GM18951 (cell line): ENCODE results near the gene ADCY2.

Experiments
- POLR2A ChIP-seq: IDR thresholded peaks from 4 replicates; pipeline ENCODE4 v1.6.1; 2011; ENCODE audit warnings: mild to moderate bottlenecking; ENCODE audit not compliant: insufficient read length, insufficient read depth; ENCODE audit errors: extremely low read depth
- in situ Hi-C: fragments of 300-500 bp; cut with MboI; formaldehyde crosslinking; loops from one replicate; pipeline ENCODE4 v1.12.0; 2022; ENCODE audit warnings: low sequenced_read_pairs, mixed read lengths, inconsistent platforms; ENCODE audit not compliant: unreplicated experiment

The ADCY2 gene

DNA sequence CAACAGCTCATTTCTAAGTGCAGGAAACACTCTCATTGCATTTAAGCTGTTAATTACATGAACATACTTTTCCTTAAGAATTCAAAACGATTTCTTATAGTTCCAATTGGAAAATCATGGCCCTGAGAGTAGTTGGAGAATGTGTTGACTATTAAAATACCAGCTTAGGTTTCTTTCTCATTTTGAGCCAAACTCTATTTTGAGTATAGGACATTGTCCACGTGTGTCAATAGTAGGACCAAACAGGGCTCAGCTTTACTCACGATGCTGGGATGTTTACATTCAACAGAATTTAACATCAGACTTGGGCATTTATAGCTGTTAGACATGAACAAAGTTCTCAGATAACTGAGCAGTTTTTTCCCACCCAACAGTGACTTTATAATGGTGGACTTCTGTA lies 39.6 kb downstream of the ADCY2 start:
- in situ Hi-C loops, result no loop called here

DNA sequence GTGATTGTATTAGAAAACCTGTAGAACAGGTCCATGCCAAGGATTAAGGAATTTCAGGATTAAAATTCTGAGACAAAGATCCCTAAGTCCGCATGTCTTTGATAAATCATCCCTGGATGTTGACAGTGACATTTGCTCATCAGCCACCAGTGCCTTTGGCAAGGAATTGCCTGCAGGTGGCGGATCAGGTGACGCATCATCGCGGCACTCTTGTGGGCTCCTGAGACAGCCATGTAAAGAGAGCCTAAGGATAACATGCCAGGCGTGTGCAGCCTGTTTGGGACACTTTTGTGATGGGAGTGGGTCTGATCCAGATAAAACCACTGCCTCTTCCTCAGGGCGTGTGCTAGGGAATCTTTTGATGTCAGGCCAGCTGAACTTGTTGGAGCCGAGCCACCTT lies 40.6 kb downstream of the ADCY2 start:
- in situ Hi-C loops, result no loop called here
- TF ChIP-seq POLR2A, result no peak

More for the DNA sequence above, 39.6 kb downstream of the ADCY2 start:
- no peak for TF ChIP-seq POLR2A

DNA sequence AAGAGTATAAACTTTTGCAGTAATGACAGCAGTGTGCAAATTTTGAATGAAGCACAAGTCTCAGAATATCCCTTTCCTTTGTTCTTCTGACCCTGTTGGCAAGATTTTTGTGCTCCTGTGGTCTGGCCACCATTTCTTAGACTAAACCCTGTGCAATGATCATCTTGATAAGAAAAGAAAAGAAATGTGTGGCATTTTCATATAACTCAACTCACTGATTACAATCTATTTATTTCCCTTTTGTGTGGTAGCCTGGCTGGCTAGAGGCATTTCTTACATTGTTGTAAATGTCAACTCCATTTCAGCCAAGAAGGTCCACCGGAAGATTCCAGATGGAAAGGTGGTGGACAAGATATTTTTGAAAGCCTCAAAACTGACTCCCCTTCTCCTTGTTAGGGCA lies 41.9 kb downstream of the ADCY2 start:
- in situ Hi-C loops, result no loop called here
- TF ChIP-seq POLR2A, result no peak

DNA sequence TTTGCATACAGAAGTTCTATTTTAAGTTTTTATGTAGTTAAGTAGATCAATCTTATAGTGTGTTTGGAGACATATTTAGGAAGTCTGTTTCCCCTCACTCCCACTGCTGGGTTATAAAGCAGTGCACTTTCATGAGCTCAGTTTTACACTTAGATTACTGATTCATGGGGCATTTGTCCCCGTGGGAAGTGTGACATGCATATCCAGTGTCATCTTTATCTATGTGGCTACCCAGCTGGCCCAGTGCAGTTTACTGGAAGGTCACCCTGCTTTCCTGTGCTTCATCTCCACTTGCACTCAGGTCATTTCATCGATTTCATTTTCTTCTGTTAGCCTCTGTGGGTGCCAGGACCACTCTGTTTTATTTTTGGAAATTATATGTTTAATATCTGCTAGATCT lies 49.1 kb downstream of the ADCY2 start:
- in situ Hi-C loops, result no loop called here
- no peak for TF ChIP-seq POLR2A

DNA sequence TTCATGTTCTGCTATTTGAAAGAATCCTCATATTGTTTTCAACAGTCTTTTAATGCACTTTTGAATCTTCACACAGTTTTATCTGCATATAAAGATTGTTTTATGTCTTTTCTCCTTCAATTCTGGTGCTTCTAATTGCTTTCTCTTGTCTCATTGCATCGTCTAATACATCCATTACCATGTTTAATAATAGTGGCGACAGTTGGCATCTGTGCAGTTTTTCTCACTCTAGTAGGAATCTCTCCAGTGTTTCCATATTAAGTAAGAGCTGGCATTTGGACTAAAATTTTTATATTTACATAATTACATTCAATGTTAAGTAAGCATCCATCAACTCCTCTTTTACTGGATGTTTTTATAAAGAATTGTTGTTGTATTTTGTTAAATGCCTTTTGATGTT lies 49.9 kb downstream of the ADCY2 start:
- TF ChIP-seq POLR2A, result no peak
- in situ Hi-C loops, result no loop called here

DNA sequence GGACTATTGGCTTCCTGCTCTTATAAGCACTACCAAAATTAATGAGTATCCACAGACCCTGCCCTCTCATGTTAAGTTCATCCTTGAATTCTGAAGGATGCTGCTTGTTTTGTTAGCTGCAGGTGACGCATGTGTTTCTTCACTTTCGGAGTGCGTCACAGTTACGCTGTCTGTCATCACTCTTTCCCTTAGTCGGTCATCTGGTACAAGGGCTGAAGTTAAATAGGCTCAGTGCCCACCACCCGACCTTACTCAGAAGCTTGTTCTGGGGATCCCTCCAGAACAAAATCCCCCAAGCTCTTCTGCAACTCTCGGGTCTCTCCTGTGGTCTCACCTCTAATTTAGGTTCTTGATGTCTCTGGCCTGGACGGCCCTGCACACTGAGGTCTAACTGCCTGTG lies 51.0 kb downstream of the ADCY2 start:
- no peak for TF ChIP-seq POLR2A
- in situ Hi-C loops, result no loop called here

DNA sequence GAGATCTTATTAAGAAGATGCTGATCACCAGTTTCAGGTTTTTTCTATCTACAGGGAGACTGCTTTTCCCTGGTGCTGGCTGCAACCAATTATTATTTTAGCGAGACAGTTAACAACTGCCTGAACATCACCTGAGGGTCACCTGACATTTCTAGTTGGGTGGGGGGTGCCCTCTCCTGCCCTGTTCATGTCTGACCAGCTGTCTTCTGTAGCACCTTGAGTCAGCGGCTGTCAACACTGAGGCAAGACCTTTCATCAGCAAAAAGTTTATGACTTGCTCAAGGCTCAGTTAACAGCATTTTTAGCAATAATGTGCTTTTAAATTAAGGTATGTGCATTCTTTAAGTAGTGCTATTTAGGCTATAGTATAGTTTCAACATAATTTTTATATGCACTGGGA lies 58.0 kb downstream of the ADCY2 start:
- no peak for TF ChIP-seq POLR2A
- in situ Hi-C loops, result no loop called here

DNA sequence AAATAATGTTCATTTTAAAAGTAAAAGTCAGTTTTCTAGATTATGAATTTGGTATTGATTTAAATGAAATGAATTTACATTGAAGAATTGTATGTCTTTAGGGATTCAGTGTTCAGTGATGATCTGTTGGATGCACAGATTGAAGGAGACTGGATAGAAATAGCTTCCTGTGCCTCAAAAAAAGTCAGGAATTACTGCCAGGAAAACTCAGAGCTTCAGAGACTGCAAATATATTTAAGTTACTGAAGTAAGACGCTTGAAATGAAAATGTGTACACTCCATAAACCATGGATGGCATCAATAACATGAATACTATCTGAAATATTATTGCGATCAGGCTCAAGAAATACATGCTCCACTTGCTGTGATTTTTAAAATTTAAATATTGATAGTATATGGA lies 60.3 kb downstream of the ADCY2 start:
- TF ChIP-seq POLR2A, result no peak
- in situ Hi-C loops, result no loop called here

DNA sequence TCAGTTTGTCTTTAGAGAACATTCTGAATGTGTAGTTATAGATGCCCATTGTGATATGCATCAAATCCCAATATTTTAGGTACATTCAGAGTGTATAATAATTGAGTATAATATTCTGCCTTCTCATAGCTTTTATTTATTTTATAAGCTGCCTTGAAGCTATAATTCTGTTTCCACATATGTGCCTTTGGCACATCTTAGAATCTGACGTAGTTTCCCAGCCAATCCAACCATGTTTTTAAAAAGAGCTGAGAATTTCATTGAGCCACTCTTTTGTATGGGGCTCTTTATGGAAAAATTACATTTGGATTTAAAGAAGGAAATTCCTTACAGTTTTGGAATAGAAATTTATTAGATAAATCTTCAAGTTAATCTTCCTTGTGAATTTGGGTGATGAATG lies 65.4 kb downstream of the ADCY2 start:
- in situ Hi-C loops, result no loop called here
- no peak for TF ChIP-seq POLR2A

DNA sequence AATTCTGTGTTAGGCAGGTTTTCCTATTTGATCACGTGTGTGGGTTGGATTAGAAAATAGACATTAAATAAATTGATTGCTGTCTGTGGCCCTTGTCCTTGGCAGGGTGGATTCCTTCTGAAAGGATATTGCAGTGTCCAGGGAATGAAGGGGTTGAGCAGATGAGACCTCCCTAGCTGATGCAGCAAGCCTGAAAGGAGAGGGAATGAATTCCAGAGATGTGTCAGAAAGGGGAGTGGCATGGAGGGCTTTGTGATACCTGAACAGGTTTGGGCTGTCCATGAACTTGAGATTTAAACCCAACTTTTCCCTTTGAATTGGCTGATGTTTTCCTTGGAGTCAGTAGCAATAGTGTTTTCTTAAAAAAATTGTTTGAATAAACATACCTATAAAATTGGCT lies 66.8 kb downstream of the ADCY2 start:
- TF ChIP-seq POLR2A, result no peak
- in situ Hi-C loops, result no loop called here

DNA sequence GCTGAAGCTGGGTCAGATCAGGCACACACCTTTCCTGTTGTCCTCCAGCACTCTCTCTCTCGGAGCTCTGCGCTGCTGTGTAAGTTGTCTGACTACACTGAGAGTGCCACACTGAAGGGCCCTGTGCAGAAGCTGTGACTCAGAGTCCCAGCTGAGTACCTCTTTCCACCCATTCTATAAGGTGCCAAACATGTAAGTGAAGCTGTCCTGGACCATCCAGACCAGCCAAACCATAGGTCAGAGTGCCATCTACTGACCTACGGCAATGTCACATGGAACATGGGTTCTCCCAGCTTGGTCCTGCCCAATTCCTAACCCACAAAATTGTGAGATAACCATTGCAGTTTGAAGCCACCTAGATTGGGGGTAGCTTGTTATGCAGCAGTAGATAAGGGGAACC lies 68.2 kb downstream of the ADCY2 start:
- no peak for TF ChIP-seq POLR2A
- in situ Hi-C loops, result no loop called here

DNA sequence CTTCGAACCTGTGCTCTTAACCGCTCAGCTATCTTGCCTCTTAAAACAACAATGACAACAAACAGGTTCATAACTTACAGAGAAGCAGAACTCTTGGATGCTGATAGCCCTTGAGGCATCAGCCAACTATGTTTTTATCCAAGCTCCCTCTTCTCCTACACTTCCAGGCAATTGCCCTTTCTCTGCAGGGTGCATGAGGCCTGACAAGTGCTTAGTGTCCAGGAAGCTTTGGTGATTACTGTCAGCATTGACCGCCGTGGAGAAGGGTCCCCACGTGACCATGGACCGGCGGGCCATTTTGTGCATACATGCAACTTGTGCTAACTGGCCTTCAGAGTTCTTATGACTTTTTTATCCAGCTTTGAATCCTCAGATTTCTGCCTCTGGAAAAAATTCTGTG lies 71.2 kb downstream of the ADCY2 start:
- in situ Hi-C loops, result no loop called here
- TF ChIP-seq POLR2A, result no peak

DNA sequence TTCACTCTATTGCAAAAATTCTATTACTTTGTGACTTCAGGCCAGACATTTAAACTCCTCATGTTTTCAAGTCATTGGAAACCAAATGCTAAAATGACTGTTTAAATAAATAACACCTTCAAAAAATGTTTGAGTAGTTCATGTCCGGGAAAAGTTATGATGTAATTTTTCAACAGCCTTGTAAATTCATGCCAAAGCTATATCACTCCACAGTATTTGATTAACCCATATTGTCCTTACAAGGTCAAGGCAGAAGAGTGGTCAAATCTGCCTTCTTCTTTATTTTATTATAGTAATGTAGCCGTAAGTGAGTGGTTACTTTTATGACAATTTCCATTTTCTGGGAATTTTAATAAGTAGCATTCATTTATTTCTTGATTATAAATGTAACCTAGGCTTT lies 72.8 kb downstream of the ADCY2 start:
- in situ Hi-C loops, result no loop called here
- no peak for TF ChIP-seq POLR2A

DNA sequence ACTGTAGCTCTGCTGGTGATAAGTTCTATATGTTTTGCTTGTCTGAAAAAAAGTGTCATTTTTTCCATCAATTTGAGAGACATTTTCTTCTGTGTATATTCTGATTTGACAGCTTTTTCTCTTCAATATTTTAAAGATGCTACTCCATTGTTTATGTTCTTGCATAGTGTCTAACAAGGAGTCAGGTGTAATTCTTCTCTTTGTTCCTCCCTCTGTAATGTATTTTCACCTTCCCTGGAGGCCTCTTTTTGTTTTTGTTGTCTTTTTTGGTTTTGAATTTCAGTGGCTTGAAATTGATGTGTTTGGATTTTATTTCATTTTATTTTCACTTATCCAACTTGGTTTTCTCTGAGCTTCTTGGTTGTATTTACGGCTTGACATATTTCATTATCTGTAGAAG lies 75.8 kb downstream of the ADCY2 start:
- no peak for TF ChIP-seq POLR2A
- in situ Hi-C loops, result no loop called here

DNA sequence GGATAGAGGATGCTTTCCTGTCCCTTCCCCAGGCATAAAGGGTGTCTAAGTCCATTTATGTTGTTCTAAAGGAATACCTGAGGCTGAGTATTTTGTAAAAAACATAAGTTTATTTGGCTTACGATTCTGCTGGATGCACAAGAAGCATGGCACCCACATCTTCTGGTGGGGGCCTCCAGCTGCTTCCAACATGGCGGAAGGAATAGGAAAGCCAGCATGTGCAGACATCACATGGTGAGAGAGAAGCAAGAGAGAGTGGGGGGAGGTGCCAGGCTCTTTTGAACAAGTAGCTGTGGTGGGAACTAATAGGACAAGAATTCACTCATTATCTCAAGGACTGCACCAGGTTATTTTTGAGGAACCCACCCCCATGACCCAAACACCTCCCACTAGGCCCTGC lies 77.2 kb downstream of the ADCY2 start:
- in situ Hi-C loops, result no loop called here
- TF ChIP-seq POLR2A, result no peak
